22Rv1 (cell line): Measurements from ENCODE around the gene SIGLEC10.

Source experiments
- ZFX ChIP-seq: fragments of 450-650 bp; IDR thresholded peaks from 2 replicates; pipeline ENCODE4 v1.6.1; 2017; ENCODE audit warnings: antibody characterized with exemption, borderline replicate concordance
- TF ChIP-seq, protein P1 (sequence below): fragments of 450-650 bp; IDR thresholded peaks from 2 replicates; pipeline ENCODE4 v1.5.1; 2017; ENCODE audit warnings: mild to moderate bottlenecking

DNA sequence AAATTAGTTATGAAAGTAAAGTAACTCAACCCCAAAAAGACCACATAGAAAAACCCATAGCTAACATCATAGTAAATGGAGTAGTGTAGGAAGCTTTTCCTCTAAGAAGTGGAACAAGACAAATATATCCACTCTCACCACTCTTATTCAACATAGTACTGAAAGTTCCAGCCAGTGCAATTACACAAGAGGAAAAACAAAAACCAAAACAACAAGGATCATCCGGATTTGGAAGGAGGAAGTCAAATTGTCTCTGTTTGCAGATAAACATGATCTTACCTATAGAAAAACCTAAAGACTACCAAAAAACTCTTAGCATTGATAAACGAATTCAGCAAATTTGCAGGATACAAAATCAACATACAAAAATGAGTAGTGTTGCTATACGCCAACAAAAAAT is 49.3 kb upstream of the SIGLEC10 start:
- TF ChIP-seq, protein P1, sequence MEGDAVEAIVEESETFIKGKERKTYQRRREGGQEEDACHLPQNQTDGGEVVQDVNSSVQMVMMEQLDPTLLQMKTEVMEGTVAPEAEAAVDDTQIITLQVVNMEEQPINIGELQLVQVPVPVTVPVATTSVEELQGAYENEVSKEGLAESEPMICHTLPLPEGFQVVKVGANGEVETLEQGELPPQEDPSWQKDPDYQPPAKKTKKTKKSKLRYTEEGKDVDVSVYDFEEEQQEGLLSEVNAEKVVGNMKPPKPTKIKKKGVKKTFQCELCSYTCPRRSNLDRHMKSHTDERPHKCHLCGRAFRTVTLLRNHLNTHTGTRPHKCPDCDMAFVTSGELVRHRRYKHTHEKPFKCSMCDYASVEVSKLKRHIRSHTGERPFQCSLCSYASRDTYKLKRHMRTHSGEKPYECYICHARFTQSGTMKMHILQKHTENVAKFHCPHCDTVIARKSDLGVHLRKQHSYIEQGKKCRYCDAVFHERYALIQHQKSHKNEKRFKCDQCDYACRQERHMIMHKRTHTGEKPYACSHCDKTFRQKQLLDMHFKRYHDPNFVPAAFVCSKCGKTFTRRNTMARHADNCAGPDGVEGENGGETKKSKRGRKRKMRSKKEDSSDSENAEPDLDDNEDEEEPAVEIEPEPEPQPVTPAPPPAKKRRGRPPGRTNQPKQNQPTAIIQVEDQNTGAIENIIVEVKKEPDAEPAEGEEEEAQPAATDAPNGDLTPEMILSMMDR: no peak
- TF ChIP-seq ZFX: no peak
